K562 (cell line): ENCODE data around the gene BCAM. TPM values are rescaled to one million over a fixed set of nuclear protein-coding genes. Genes with fewer than 3 reads are reported as not detected.
A peak's percentile ranks its signal among the peaks of the same experiment; 100 is the strongest.

ENCODE experiments used
- ATAC-seq: fragments of 200-7000 bp; cut with Tn5 transposase; 3 replicates; pipeline ENCODE4 v1.9.1; 2020; ENCODE audit warnings: moderate library complexity
- BruUV-seq: library from RNA; stranded (reverse); fragments of 400-500 nt; replicated peaks from 2 replicates; lab custom pipeline; 2021; lab: Mats Ljungman, UMichigan
- CTCF ChIA-PET: fragments of 300-600 bp; formaldehyde crosslinking; extraction: SDS; loops from one replicate; lab custom pipeline; 2021; ENCODE audit warnings: low intra/inter-chr PET ratio; lab: Yijun Ruan, JAX
- POLR2A ChIA-PET: fragments of 300-600, 350-650 bp; sonication (Branson Sonifier 250); formaldehyde crosslinking; extraction: SDS; loops from one replicate; lab custom pipeline; 2021; ENCODE audit warnings: antibody characterized with exemption, inconsistent platforms; lab: Yijun Ruan, JAX
- DNase-seq, 4 experiments: peaks; one replicate each; pipeline versions ENCODE4 v3.0.0 to v3.0.0-alpha.2; 2011 to 2018; ENCODE audit warnings: low spot score in 3 of 4, mixed read lengths in 3 of 4; ENCODE audit errors: extremely low read depth in 1 of 4
- FAIRE-seq: peaks from 2 replicates; lab custom pipeline; 2011; peaks lifted over from hg19 to GRCh38; lab: Jason Lieb, UNC
- H2AFZ ChIP-seq: 2 replicates; pipeline ENCODE4 v1.6.0; 2011; ENCODE audit warnings: low read depth, low read length, control low read depth, inconsistent platforms
- H3K27ac ChIP-seq: fragments of 200-600 bp; 3 replicates; pipeline ENCODE4 v1.8.0; 2011; ENCODE audit warnings: low read depth, mild to moderate bottlenecking, control low read depth, inconsistent platforms, low read length, moderate library complexity, mixed read lengths; ENCODE audit errors: extremely low read depth
- H3K27me3 ChIP-seq, 2 experiments: fragments of 300-600 bp in 1 of 2; 2 replicates in 1 of 2; 3 replicates in 1 of 2; pipeline versions ENCODE4 v1.6.0 to v1.8.0; 2011; ENCODE audit warnings: inconsistent platforms in 2 of 2, low read length in 2 of 2, mild to moderate bottlenecking in 1 of 2, mixed read lengths in 1 of 2, moderate library complexity in 1 of 2; ENCODE audit not compliant: control insufficient read depth in 2 of 2, insufficient read depth in 2 of 2
- H3K36me3 ChIP-seq: fragments of 300-600 bp; 3 replicates; pipeline ENCODE4 v1.8.0; 2011; ENCODE audit warnings: mild to moderate bottlenecking, low read length, inconsistent platforms; ENCODE audit not compliant: control insufficient read depth, insufficient read depth
- H3K4me1 ChIP-seq, 2 experiments: fragments of 200-600 bp in 1 of 2; replicated peaks in 1 of 2; 2 replicates in 1 of 2; 3 replicates in 1 of 2; pipeline versions ENCODE4 v1.5.1 to v1.8.0; 2011; ENCODE audit warnings: inconsistent platforms in 2 of 2, low read length in 2 of 2, mild to moderate bottlenecking in 1 of 2, mixed read lengths in 1 of 2, moderate library complexity in 1 of 2; ENCODE audit not compliant: control insufficient read depth in 2 of 2, insufficient read depth in 2 of 2
- H3K4me2 ChIP-seq: 2 replicates; pipeline ENCODE4 v1.6.1; 2011; ENCODE audit warnings: low read length, control low read depth, inconsistent platforms, mixed read lengths; ENCODE audit not compliant: insufficient read depth
- H3K4me3 ChIP-seq: fragments of 200-600 bp; sonication (generic), shearing (Covaris generic); 2 replicates; pipeline ENCODE4 v1.5.1; 2016; ENCODE audit warnings: control low read depth, inconsistent platforms
- H3K79me2 ChIP-seq: fragments of 200-600 bp; 3 replicates; pipeline ENCODE4 v1.8.0; 2011; ENCODE audit warnings: low read length, inconsistent platforms; ENCODE audit not compliant: control insufficient read depth, insufficient read depth
- H3K9ac ChIP-seq, 2 experiments: 2 replicates each; pipeline versions ENCODE4 v1.6.0 to v1.6.1; 2011; ENCODE audit warnings: low read depth in 2 of 2, low read length in 2 of 2, control low read depth in 1 of 2, inconsistent platforms in 1 of 2, mild to moderate bottlenecking in 1 of 2, mixed read lengths in 1 of 2; ENCODE audit not compliant: insufficient read depth in 1 of 2
- H3K9me1 ChIP-seq: one replicate; pipeline ENCODE4 v1.6.0; 2011; ENCODE audit warnings: inconsistent platforms, mild to moderate bottlenecking, low read length, moderate library complexity; ENCODE audit not compliant: control insufficient read depth, insufficient read depth
- H3K9me3 ChIP-seq: replicated peaks from 2 replicates; pipeline ENCODE4 v1.5.1; 2011; ENCODE audit warnings: low read depth, low read length, inconsistent platforms; ENCODE audit not compliant: control insufficient read depth, insufficient read depth
- H4K20me1 ChIP-seq: replicated peaks from 2 replicates; pipeline ENCODE4 v1.6.1; 2011; ENCODE audit warnings: low read length, inconsistent platforms, mixed read lengths; ENCODE audit not compliant: control insufficient read depth, insufficient read depth
- HCFC1 ChIP-seq: IDR thresholded peaks from 2 replicates; pipeline ENCODE4 v1.6.1; 2012; ENCODE audit warnings: low read depth, low read length, improper control_type of control experiment
- RBM25 ChIP-seq: fragments of 200-400 bp; formaldehyde crosslinking; IDR thresholded peaks from 2 replicates; pipeline ENCODE4 v1.6.1; 2018; ENCODE audit warnings: low read length, low read depth, moderate library complexity; ENCODE audit not compliant: severe bottlenecking
- STAG1 ChIP-seq: sonication (generic); formaldehyde crosslinking; IDR thresholded peaks from 2 replicates; pipeline ENCODE4 v1.5.0; 2020; ENCODE audit warnings: missing genetic modification reagents, borderline replicate concordance
- TAF9B ChIP-seq: fragments of 450-650 bp; IDR thresholded peaks from 2 replicates; pipeline ENCODE4 v1.6.1; 2018; ENCODE audit warnings: mild to moderate bottlenecking; ENCODE audit not compliant: partially characterized antibody
- ZNF134 ChIP-seq: fragments of 250-450 bp; sonication (Bioruptor Pico); conservative IDR thresholded peaks from 2 replicates; pipeline ENCODE4 v1.4.0; 2020
- WGBS: fragments of 100-300 bp; shearing (Covaris generic); methylation state at CpG from one replicate; pipeline ENCODE4 v1.1.6; 2016; ENCODE audit warnings: low coverage, mixed read lengths; ENCODE audit not compliant: insufficient coverage; ENCODE audit errors: missing lambda C conversion rate; 5-methylcytosine and 5-hydroxymethylcytosine counted together
- in situ Hi-C: fragments of 300-500 bp; cut with MboI; formaldehyde crosslinking; loops from 4 replicates; pipeline ENCODE4 v1.15.0; 2018; ENCODE audit warnings: inconsistent platforms, mixed read lengths
- intact Hi-C: fragments of 100-400 bp; cut with micrococcal nuclease; formaldehyde crosslinking; loops from 2 replicates; pipeline ENCODE4 v1.14.2; 2022
- polyA plus RNA-seq, 8 experiments: library from polyadenylated mRNA; depleted of rRNA in 4 of 8; stranded (reverse) in 5 of 8; unstranded in 3 of 8; fragments of >200 nt; fragmentation: Nextera tagmentation in 2 of 8; fragmentation: Illumina TruSeq in 1 of 8; extraction: Ambion mirVana in 2 of 8; extraction: Trizol in 1 of 8; gene quantifications; 2 replicates each; pipeline versions ENCODE4 v1.2.1 to v1.2.3, GENCODE V29; 2011 to 2014; ENCODE audit warnings: inconsistent platforms in 1 of 8, missing spikeins in 1 of 8
- total RNA-seq, 7 experiments: library from RNA; depleted of rRNA in 6 of 7; stranded (reverse); fragments of >200 nt in 6 of 7; fragmentation: Illumina TruSeq in 2 of 7; extraction: Trizol in 2 of 7; gene quantifications; 2 replicates each; pipeline versions ENCODE4 v1.2.1 to v1.2.3, GENCODE V29; 2011 to 2021; ENCODE audit warnings: low replicate concordance in 1 of 7
- TF ChIP-seq, protein P1 (sequence below): fragments of 450-650 bp; IDR thresholded peaks from 2 replicates; pipeline ENCODE4 v1.6.1; 2017; ENCODE audit warnings: mild to moderate bottlenecking, moderate library complexity
- TF ChIP-seq, protein P2 (sequence below): fragments of 450-650 bp; formaldehyde crosslinking; IDR thresholded peaks from 2 replicates; pipeline ENCODE4 v1.4.0; 2020; ENCODE audit warnings: mild to moderate bottlenecking, moderate library complexity
- TF ChIP-seq, protein P3 (sequence below): sonication (generic); formaldehyde crosslinking; IDR thresholded peaks from 2 replicates; pipeline ENCODE4 v1.8.1; 2022; ENCODE audit warnings: missing genetic modification reagents

Gene BCAM
- total and polyA plus RNA-seq, 9 of the 15 experiments (the other 6 are each of a cell fraction or from before 2014, with no cell fraction given), result 0.07 to 1.3 (median 0.33) TPM; not detected in 2

GRCh38 chr19:44851427-44851826, 42.5 kb downstream of the BCAM start (continued):
- TF ChIP-seq, protein P1, sequence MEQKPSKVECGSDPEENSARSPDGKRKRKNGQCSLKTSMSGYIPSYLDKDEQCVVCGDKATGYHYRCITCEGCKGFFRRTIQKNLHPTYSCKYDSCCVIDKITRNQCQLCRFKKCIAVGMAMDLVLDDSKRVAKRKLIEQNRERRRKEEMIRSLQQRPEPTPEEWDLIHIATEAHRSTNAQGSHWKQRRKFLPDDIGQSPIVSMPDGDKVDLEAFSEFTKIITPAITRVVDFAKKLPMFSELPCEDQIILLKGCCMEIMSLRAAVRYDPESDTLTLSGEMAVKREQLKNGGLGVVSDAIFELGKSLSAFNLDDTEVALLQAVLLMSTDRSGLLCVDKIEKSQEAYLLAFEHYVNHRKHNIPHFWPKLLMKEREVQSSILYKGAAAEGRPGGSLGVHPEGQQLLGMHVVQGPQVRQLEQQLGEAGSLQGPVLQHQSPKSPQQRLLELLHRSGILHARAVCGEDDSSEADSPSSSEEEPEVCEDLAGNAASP, result no peak
- no peak for TF ChIP-seq STAG1 (CRISPR knock-in tag)
- TF ChIP-seq, protein P2, sequence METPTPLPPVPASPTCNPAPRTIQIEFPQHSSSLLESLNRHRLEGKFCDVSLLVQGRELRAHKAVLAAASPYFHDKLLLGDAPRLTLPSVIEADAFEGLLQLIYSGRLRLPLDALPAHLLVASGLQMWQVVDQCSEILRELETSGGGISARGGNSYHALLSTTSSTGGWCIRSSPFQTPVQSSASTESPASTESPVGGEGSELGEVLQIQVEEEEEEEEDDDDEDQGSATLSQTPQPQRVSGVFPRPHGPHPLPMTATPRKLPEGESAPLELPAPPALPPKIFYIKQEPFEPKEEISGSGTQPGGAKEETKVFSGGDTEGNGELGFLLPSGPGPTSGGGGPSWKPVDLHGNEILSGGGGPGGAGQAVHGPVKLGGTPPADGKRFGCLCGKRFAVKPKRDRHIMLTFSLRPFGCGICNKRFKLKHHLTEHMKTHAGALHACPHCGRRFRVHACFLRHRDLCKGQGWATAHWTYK (CRISPR knock-in tag), result no peak

GRCh38 chr19:44855606-44856005, 46.7 kb downstream of the BCAM start:
- Histone ChIP-seq H4K20me1 (peaks cover 24% of the 10 kb centered on the region), H3K9ac (no peak overlapping the region), H2AFZ (no peak overlapping the region), H3K9me3 (no peaks in the 10 kb centered on the region), H3K27me3 (no peaks in the 10 kb centered on the region), H3K4me2 (no peak overlapping the region), H3K79me2 (peaks cover 65% of the 10 kb centered on the region), H3K36me3 (peaks cover 29% of the 10 kb centered on the region; the same call in 2 of the 3 replicates), H3K4me1 (peaks cover 20 to 28% of the 10 kb centered on the region in 2 experiments), H3K27ac (no peak overlapping the region; the same call in 2 of the 3 replicates), H3K9me1 (peaks cover 9% of the 10 kb centered on the region), H3K4me3 (no peak overlapping the region)
- POLR2A ChIA-PET, result no interaction called here
- ATAC-seq (no peak), FAIRE-seq (no peak), DNase-seq (no peak)
- WGBS, result 82% methylated on average over 1 of the region's 1 CpG
- BruUV-seq, result no TSS peak
- CTCF ChIA-PET, result no interaction called here
- intact Hi-C loops, result no loop called here
- in situ Hi-C loops, result no loop called here
- TF ChIP-seq HCFC1 (no peak), TAF9B (no peak), RBM25 (peak; percentile 51), ZNF134 (CRISPR knock-in tag) (no peak)
- TF ChIP-seq, protein P3, sequence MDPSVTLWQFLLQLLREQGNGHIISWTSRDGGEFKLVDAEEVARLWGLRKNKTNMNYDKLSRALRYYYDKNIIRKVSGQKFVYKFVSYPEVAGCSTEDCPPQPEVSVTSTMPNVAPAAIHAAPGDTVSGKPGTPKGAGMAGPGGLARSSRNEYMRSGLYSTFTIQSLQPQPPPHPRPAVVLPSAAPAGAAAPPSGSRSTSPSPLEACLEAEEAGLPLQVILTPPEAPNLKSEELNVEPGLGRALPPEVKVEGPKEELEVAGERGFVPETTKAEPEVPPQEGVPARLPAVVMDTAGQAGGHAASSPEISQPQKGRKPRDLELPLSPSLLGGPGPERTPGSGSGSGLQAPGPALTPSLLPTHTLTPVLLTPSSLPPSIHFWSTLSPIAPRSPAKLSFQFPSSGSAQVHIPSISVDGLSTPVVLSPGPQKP, result no peak
